GM23338 (cell line): ENCODE data around the gene FAM149B1. TPM values are rescaled to one million over a fixed set of nuclear protein-coding genes. Genes with fewer than 3 reads are reported as not detected.

Experiments
- ATAC-seq: fragments of 200-7000 bp; cut with Tn5 transposase; 3 replicates; pipeline ENCODE4 v1.9.1; 2020
- DNase-seq: peaks from one replicate; pipeline ENCODE4 v3.0.0-alpha.2; 2015; ENCODE audit warnings: low spot score
- H2AFZ ChIP-seq: fragments of 200-600 bp; sonication (generic); 2 replicates; pipeline ENCODE4 v1.8.0; 2016; ENCODE audit warnings: antibody characterized with exemption, mild to moderate bottlenecking, moderate library complexity
- H3F3A ChIP-seq: fragments of 200-600 bp; sonication (generic); replicated peaks from 2 replicates; pipeline ENCODE4 v1.8.0; 2017; ENCODE audit warnings: antibody characterized with exemption, mixed run types, low read depth
- H3K27ac ChIP-seq: fragments of 200-600 bp; sonication (generic); 2 replicates; pipeline ENCODE4 v1.6.1; 2016; ENCODE audit warnings: low read depth
- H3K27me3 ChIP-seq: fragments of 200-600 bp; sonication (generic); 2 replicates; pipeline ENCODE4 v1.8.0; 2016; ENCODE audit warnings: mild to moderate bottlenecking, mixed run types, moderate library complexity; ENCODE audit not compliant: insufficient read depth
- H3K36me3 ChIP-seq: fragments of 200-600 bp; sonication (generic); 2 replicates; pipeline ENCODE4 v1.8.0; 2016; ENCODE audit warnings: mild to moderate bottlenecking; ENCODE audit not compliant: insufficient read depth
- H3K4me1 ChIP-seq: fragments of 200-600 bp; sonication (generic); 2 replicates; pipeline ENCODE4 v1.8.0; 2016; ENCODE audit warnings: mild to moderate bottlenecking, moderate library complexity; ENCODE audit not compliant: insufficient read depth
- H3K4me2 ChIP-seq: fragments of 200-600 bp; sonication (generic); 2 replicates; pipeline ENCODE4 v1.7.1; 2017; ENCODE audit warnings: mixed run types
- H3K4me3 ChIP-seq: fragments of 200-600 bp; sonication (generic); 2 replicates; pipeline ENCODE4 v1.6.1; 2016; ENCODE audit warnings: mixed run types
- H3K79me2 ChIP-seq: fragments of 200-600 bp; sonication (generic); replicated peaks from 2 replicates; pipeline ENCODE4 v1.8.0; 2017; ENCODE audit warnings: mild to moderate bottlenecking; ENCODE audit not compliant: insufficient read depth
- H3K9me2 ChIP-seq: fragments of 200-600 bp; sonication (generic); 2 replicates; pipeline ENCODE4 v1.8.0; 2017; ENCODE audit not compliant: insufficient read depth
- H4K20me1 ChIP-seq: fragments of 200-600 bp; sonication (generic); replicated peaks from 2 replicates; pipeline ENCODE4 v1.8.0; 2017; ENCODE audit warnings: mild to moderate bottlenecking; ENCODE audit not compliant: insufficient read depth
- H3K27ac Mint-ChIP-seq: 2 replicates; pipeline ENCODE4 v1.8.0; 2020; ENCODE audit warnings: inconsistent platforms, mild to moderate bottlenecking, moderate library complexity, mixed read lengths
- H3K27me3 Mint-ChIP-seq: 3 replicates; pipeline ENCODE4 v1.8.0; 2022; ENCODE audit warnings: low read depth, mild to moderate bottlenecking, moderate library complexity, mixed read lengths, inconsistent platforms; ENCODE audit not compliant: insufficient read depth, poor library complexity
- H3K36me3 Mint-ChIP-seq: 3 replicates; pipeline ENCODE4 v1.8.0; 2021; ENCODE audit warnings: low read depth, mild to moderate bottlenecking, inconsistent platforms, moderate library complexity, mixed read lengths
- H3K4me1 Mint-ChIP-seq: 3 replicates; pipeline ENCODE4 v1.8.0; 2020; ENCODE audit warnings: mild to moderate bottlenecking, inconsistent platforms, mixed read lengths
- H3K4me3 Mint-ChIP-seq: 3 replicates; pipeline ENCODE4 v1.8.0; 2021; ENCODE audit warnings: moderate library complexity, mild to moderate bottlenecking, inconsistent platforms, mixed read lengths
- H3K9me3 Mint-ChIP-seq: 3 replicates; pipeline ENCODE4 v1.8.0; 2020; ENCODE audit warnings: moderate library complexity, mild to moderate bottlenecking, inconsistent platforms, mixed read lengths
- CREB1 ChIP-seq: fragments of 250-450 bp; sonication (Bioruptor Pico); IDR thresholded peaks from 2 replicates; pipeline ENCODE4 v1.5.0; 2020; ENCODE audit warnings: low read depth, mild to moderate bottlenecking, moderate library complexity
- CTCF ChIP-seq, 2 experiments: fragments of 200-600 bp in 1 of 2; sonication (generic) in 1 of 2; conservative IDR thresholded peaks; 2 replicates each; pipeline versions ENCODE4 v1.5.1 to v1.6.1; 2016 to 2017; ENCODE audit warnings: antibody characterized with exemption in 2 of 2, low read depth in 2 of 2, mild to moderate bottlenecking in 2 of 2, moderate library complexity in 1 of 2
- ETS1 ChIP-seq: IDR thresholded peaks from 2 replicates; pipeline ENCODE4 v1.6.1; 2016; ENCODE audit warnings: antibody characterized with exemption
- EZH2 ChIP-seq: fragments of 200-600 bp; sonication (generic); IDR thresholded peaks from one replicate; pipeline ENCODE4 v1.8.0; 2017; ENCODE audit warnings: antibody characterized with exemption, mild to moderate bottlenecking, low read depth; ENCODE audit not compliant: unreplicated experiment
- EZH2phosphoT487 ChIP-seq: fragments of 200-600 bp; sonication (generic); IDR thresholded peaks from one replicate; pipeline ENCODE4 v1.8.1; 2018; ENCODE audit warnings: antibody characterized with exemption; ENCODE audit not compliant: unreplicated experiment
- JUNB ChIP-seq: IDR thresholded peaks from one replicate; pipeline ENCODE4 v1.6.1; 2016; ENCODE audit warnings: antibody characterized with exemption; ENCODE audit not compliant: unreplicated experiment
- NANOG ChIP-seq: IDR thresholded peaks from 2 replicates; pipeline ENCODE4 v1.6.1; 2016; ENCODE audit warnings: antibody characterized with exemption, borderline replicate concordance
- POLR2AphosphoS5 ChIP-seq: IDR thresholded peaks from 2 replicates; pipeline ENCODE4 v1.6.1; 2016; ENCODE audit warnings: antibody characterized with exemption, low read depth
- REST ChIP-seq: IDR thresholded peaks from one replicate; pipeline ENCODE4 v1.6.1; 2018; ENCODE audit warnings: antibody characterized with exemption; ENCODE audit not compliant: unreplicated experiment
- STAT1 ChIP-seq: IDR thresholded peaks from one replicate; pipeline ENCODE4 v1.6.1; 2016; ENCODE audit warnings: antibody characterized with exemption; ENCODE audit not compliant: unreplicated experiment
- ZNF114 ChIP-seq: fragments of 250-450 bp; sonication (Bioruptor Pico); IDR thresholded peaks from 2 replicates; pipeline ENCODE4 v1.5.0; 2020; ENCODE audit warnings: mild to moderate bottlenecking, moderate library complexity
- ZNF331 ChIP-seq: fragments of 250-450 bp; sonication (Bioruptor Pico); IDR thresholded peaks from 2 replicates; pipeline ENCODE4 v1.5.0; 2020; ENCODE audit warnings: low read depth, mild to moderate bottlenecking, moderate library complexity
- ZNF462 ChIP-seq: fragments of 250-450 bp; sonication (Bioruptor Pico); IDR thresholded peaks from 2 replicates; pipeline ENCODE4 v1.5.0; 2020; ENCODE audit warnings: mild to moderate bottlenecking, moderate library complexity
- polyA plus RNA-seq: library from polyadenylated mRNA; unstranded; fragments of >200 nt; fragmentation: Nextera tagmentation; extraction: Ambion mirVana; gene quantifications from 2 replicates; pipeline ENCODE4 v1.2.1, GENCODE V29; 2016
- total RNA-seq: library from RNA; depleted of rRNA; stranded (reverse); fragments of >200 nt; shearing (Covaris generic); gene quantifications from 2 replicates; pipeline ENCODE4 v1.2.3, GENCODE V29; 2014

FAM149B1 gene
- total and polyA plus RNA-seq, 2 experiments from 2014 or later, result 11.2 to 19.3 TPM

- Histone ChIP-seq H3K27me3 (no peaks in the 10 kb centered on the region), H4K20me1 (no peaks in the 10 kb centered on the region), H3K4me1 (no peaks in the 10 kb centered on the region), H3K27ac (no peak overlapping the region), H3K36me3 (no peaks in the 10 kb centered on the region), H3F3A (no peaks in the 10 kb centered on the region), H3K4me3 (no peak overlapping the region), H2AFZ (no peak overlapping the region), H3K79me2 (no peaks in the 10 kb centered on the region), H3K4me2 (no peak overlapping the region), H3K9me2 (no peaks in the 10 kb centered on the region)
- TF ChIP-seq NANOG (no peak), ZNF114 (CRISPR knock-in tag) (no peak), EZH2 (no peak), CTCF (conservative IDR thresholded peaks at IDR 0.05; ENCODE audit: low read depth in 2 of 2) (no peak), STAT1 (no peak), POLR2AphosphoS5 (no peak), REST (no peak), JUNB (no peak), EZH2phosphoT487 (no peak), CREB1 (CRISPR knock-in tag) (no peak), ZNF462 (CRISPR knock-in tag) (no peak), ZNF331 (no peak), ETS1 (no peak)
- Mint-ChIP-seq H3K27me3 (peaks cover 6% of the 10 kb centered on the region), H3K4me1 (no peaks in the 10 kb centered on the region), H3K9me3 (peaks cover 29% of the 10 kb centered on the region), H3K36me3 (peaks cover 33% of the 10 kb centered on the region), H3K4me3 (no peak overlapping the region), H3K27ac (no peak overlapping the region)
- DNase-seq (no peak), ATAC-seq (no peak)
Observed at GRCh38 chr10:73209705-73210104, 41.8 kb downstream of the FAM149B1 start.
